IMR-90 (cell line): ENCODE measurements around the gene ANTXR1. TPM values are rescaled to one million over a fixed set of nuclear protein-coding genes. Genes with fewer than 3 reads are reported as not detected.
A peak's percentile ranks its signal among the peaks of the same experiment; 100 is the strongest.

Experiments
- ATAC-seq: fragments of 200-7000 bp; cut with Tn5 transposase; 2 replicates; pipeline ENCODE4 v1.9.1; 2020; ENCODE audit warnings: low read depth, mild to moderate bottlenecking, moderate library complexity
- BruUV-seq: library from RNA; stranded (reverse); fragments of 400-500 nt; replicated peaks from 2 replicates; lab custom pipeline; 2021; lab: Mats Ljungman, UMichigan
- CTCF ChIA-PET: fragments of 300-600 bp; formaldehyde crosslinking; extraction: SDS; loops from one replicate; lab custom pipeline; 2021; ENCODE audit warnings: antibody characterized with exemption; lab: Yijun Ruan, JAX
- POLR2A ChIA-PET: fragments of 300-600 bp; sonication (Branson Sonifier 250); formaldehyde crosslinking; loops from one replicate; lab custom pipeline; 2022; ENCODE audit warnings: antibody characterized with exemption; ENCODE audit not compliant: unreplicated experiment; lab: Charles Lee
- DNase-seq: peaks from one replicate; pipeline ENCODE4 v3.0.0; 2013
- H2AFZ ChIP-seq: replicated peaks from 2 replicates; pipeline ENCODE3; 2013; ENCODE audit warnings: low read length, mild to moderate bottlenecking; ENCODE audit not compliant: poor library complexity
- H2AK5ac ChIP-seq: 2 replicates; pipeline ENCODE4 v1.6.1; 2013; ENCODE audit warnings: low read depth, low read length, inconsistent platforms
- H2AK9ac ChIP-seq: replicated peaks from 2 replicates; pipeline ENCODE3; 2013; ENCODE audit warnings: mild to moderate bottlenecking, low read depth, low read length, moderate library complexity; ENCODE audit not compliant: poor library complexity
- H2BK120ac ChIP-seq: 2 replicates; pipeline ENCODE4 v1.6.1; 2013; ENCODE audit warnings: low read depth, low read length, inconsistent platforms
- H2BK15ac ChIP-seq: 3 replicates; pipeline ENCODE4 v1.6.1; 2013; ENCODE audit warnings: low read depth, low read length, inconsistent platforms
- H2BK20ac ChIP-seq: 2 replicates; pipeline ENCODE4 v1.6.1; 2013; ENCODE audit warnings: low read depth, mild to moderate bottlenecking, inconsistent platforms, low read length, moderate library complexity
- H2BK5ac ChIP-seq: 2 replicates; pipeline ENCODE4 v1.6.1; 2013; ENCODE audit warnings: mild to moderate bottlenecking, low read depth, low read length, inconsistent platforms; ENCODE audit not compliant: poor library complexity, severe bottlenecking
- H3K14ac ChIP-seq: replicated peaks from 2 replicates; pipeline ENCODE4 v1.6.1; 2013; ENCODE audit warnings: low read depth, low read length, inconsistent platforms
- H3K18ac ChIP-seq: 2 replicates; pipeline ENCODE4 v1.6.1; 2013; ENCODE audit warnings: low read depth, low read length, control low read depth
- H3K23ac ChIP-seq: 2 replicates; pipeline ENCODE4 v1.6.1; 2013; ENCODE audit warnings: low read depth, low read length, inconsistent platforms
- H3K27ac ChIP-seq: 2 replicates; pipeline ENCODE4 v1.5.1; 2013; ENCODE audit warnings: mild to moderate bottlenecking, control low read depth, low read length; ENCODE audit not compliant: insufficient read depth
- H3K27me3 ChIP-seq: 2 replicates; pipeline ENCODE4 v1.6.1; 2013; ENCODE audit warnings: low read length; ENCODE audit not compliant: control insufficient read depth, insufficient read depth
- H3K36me3 ChIP-seq: 2 replicates; pipeline ENCODE4 v1.6.1; 2013; ENCODE audit warnings: low read length, mixed read lengths; ENCODE audit not compliant: control insufficient read depth, insufficient read depth
- H3K4ac ChIP-seq: 2 replicates; pipeline ENCODE4 v1.6.1; 2013; ENCODE audit warnings: low read depth, low read length, inconsistent platforms
- H3K4me1 ChIP-seq: 2 replicates; pipeline ENCODE4 v1.6.1; 2013; ENCODE audit warnings: low read length, mixed read lengths; ENCODE audit not compliant: control insufficient read depth, insufficient read depth
- H3K4me2 ChIP-seq: 2 replicates; pipeline ENCODE4 v1.6.1; 2013; ENCODE audit warnings: low read depth, mild to moderate bottlenecking, control low read depth, low read length, moderate library complexity
- H3K4me3 ChIP-seq: 2 replicates; pipeline ENCODE4 v1.5.1; 2013; ENCODE audit warnings: low read depth, mild to moderate bottlenecking, control low read depth, low read length, moderate library complexity; ENCODE audit not compliant: insufficient read depth
- H3K56ac ChIP-seq: 2 replicates; pipeline ENCODE4 v1.6.1; 2013; ENCODE audit warnings: low read length, inconsistent platforms; ENCODE audit not compliant: insufficient read depth; ENCODE audit errors: extremely low read depth
- H3K79me1 ChIP-seq, 2 experiments: 2 replicates each; pipeline ENCODE4 v1.6.1; 2013; ENCODE audit warnings: low read length in 2 of 2, inconsistent platforms in 1 of 2, low read depth in 1 of 2
- H3K9ac ChIP-seq: 2 replicates; pipeline ENCODE4 v1.6.1; 2013; ENCODE audit warnings: low read depth, low read length, control low read depth
- H3K9me1 ChIP-seq: 2 replicates; pipeline ENCODE4 v1.6.1; 2013; ENCODE audit warnings: low read length, inconsistent platforms; ENCODE audit not compliant: insufficient read depth
- H3K9me3 ChIP-seq: 2 replicates; pipeline ENCODE4 v1.6.1; 2013; ENCODE audit warnings: low read length; ENCODE audit not compliant: control insufficient read depth, insufficient read depth
- H4K20me1 ChIP-seq: 2 replicates; pipeline ENCODE4 v1.6.1; 2013; ENCODE audit warnings: low read length, inconsistent platforms; ENCODE audit not compliant: insufficient read depth
- H4K5ac ChIP-seq: 2 replicates; pipeline ENCODE4 v1.6.1; 2013; ENCODE audit warnings: mild to moderate bottlenecking, low read depth, low read length, control low read depth
- H4K8ac ChIP-seq, 2 experiments: 2 replicates each; pipeline ENCODE4 v1.6.1; 2013; ENCODE audit warnings: low read depth in 2 of 2, low read length in 2 of 2, control low read depth in 1 of 2, inconsistent platforms in 1 of 2
- H4K91ac ChIP-seq: 2 replicates; pipeline ENCODE4 v1.6.1; 2013; ENCODE audit warnings: low read depth, low read length, inconsistent platforms; ENCODE audit not compliant: insufficient read depth
- BHLHE40 ChIP-seq: fragments of 150-350 bp; IDR thresholded peaks from 2 replicates; pipeline ENCODE4 v1.6.1; 2016; ENCODE audit warnings: mild to moderate bottlenecking, low read depth, low read length
- CEBPB ChIP-seq: IDR thresholded peaks from 2 replicates; pipeline ENCODE4 v1.6.1; 2012; ENCODE audit warnings: low read depth, low read length, improper control_type of control experiment
- CHD1 ChIP-seq: IDR thresholded peaks from 2 replicates; pipeline ENCODE4 v1.6.1; 2012; ENCODE audit warnings: low read depth, low read length, improper control_type of control experiment
- CTCF ChIP-seq: conservative IDR thresholded peaks from 2 replicates; pipeline ENCODE4 v1.5.1; 2012; ENCODE audit warnings: mild to moderate bottlenecking, low read depth, low read length, improper control_type of control experiment
- ELK1 ChIP-seq: fragments of 150-350 bp; IDR thresholded peaks from 2 replicates; pipeline ENCODE4 v1.6.1; 2016; ENCODE audit warnings: low read depth, mild to moderate bottlenecking, low read length, moderate library complexity, borderline replicate concordance
- MAFK ChIP-seq: IDR thresholded peaks from 2 replicates; pipeline ENCODE4 v1.6.1; 2012; ENCODE audit warnings: low read depth, low read length, improper control_type of control experiment
- MAZ ChIP-seq: IDR thresholded peaks from 2 replicates; pipeline ENCODE4 v1.6.1; 2012; ENCODE audit warnings: low read depth, mild to moderate bottlenecking, low read length, improper control_type of control experiment, moderate library complexity, borderline replicate concordance
- NFE2L2 ChIP-seq: fragments of 150-350 bp; IDR thresholded peaks from 2 replicates; pipeline ENCODE4 v1.6.1; 2016; ENCODE audit warnings: low read depth, mild to moderate bottlenecking, low read length
- POLR2A ChIP-seq: IDR thresholded peaks from 2 replicates; pipeline ENCODE4 v1.6.1; 2012; ENCODE audit warnings: mild to moderate bottlenecking, low read depth, low read length
- RAD21 ChIP-seq: IDR thresholded peaks from 2 replicates; pipeline ENCODE4 v1.6.1; 2012; ENCODE audit warnings: low read length, improper control_type of control experiment
- RFX5 ChIP-seq: IDR thresholded peaks from 2 replicates; pipeline ENCODE4 v1.8.0; 2012; ENCODE audit warnings: low read depth, mild to moderate bottlenecking, low read length, moderate library complexity
- SMC3 ChIP-seq: fragments of 150-350 bp; IDR thresholded peaks from 2 replicates; pipeline ENCODE4 v1.6.1; 2016; ENCODE audit warnings: low read depth, mild to moderate bottlenecking, antibody characterized with exemption, low read length, moderate library complexity
- USF2 ChIP-seq: fragments of 150-350 bp; IDR thresholded peaks from 2 replicates; pipeline ENCODE4 v1.6.1; 2017; ENCODE audit warnings: mild to moderate bottlenecking, antibody characterized with exemption, low read length, low read depth
- dilution Hi-C: fragments of 300-500 bp; cut with HindIII; formaldehyde crosslinking; loops from one replicate; pipeline ENCODE4 v1.14.3; 2018; ENCODE audit warnings: low sequenced_read_pairs; ENCODE audit not compliant: unreplicated experiment
- in situ Hi-C: fragments of 300-500 bp; cut with MboI; formaldehyde crosslinking; loops from 3 replicates; pipeline ENCODE4 v1.14.3; 2019; ENCODE audit warnings: low sequenced_read_pairs, inconsistent platforms, mixed read lengths
- intact Hi-C: fragments of 100-400 bp; cut with micrococcal nuclease; formaldehyde crosslinking; loops from 2 replicates; pipeline ENCODE4 v1.10.0; 2022
- polyA plus RNA-seq, 3 experiments: library from polyadenylated mRNA; depleted of rRNA; stranded (reverse); fragments of >200 nt; gene quantifications; 2 replicates each; pipeline ENCODE4 v1.2.3, GENCODE V29; 2012; ENCODE audit warnings: low replicate concordance in 1 of 3
- total RNA-seq: library from RNA; depleted of rRNA; stranded (reverse); fragments of >200 nt; gene quantifications from 2 replicates; pipeline ENCODE4 v1.2.3, GENCODE V29; 2012

ANTXR1 gene
- total and polyA plus RNA-seq, 2 of the 4 experiments (the other 2 are of a cell fraction), result 27.2 to 36.9 TPM

DNA sequence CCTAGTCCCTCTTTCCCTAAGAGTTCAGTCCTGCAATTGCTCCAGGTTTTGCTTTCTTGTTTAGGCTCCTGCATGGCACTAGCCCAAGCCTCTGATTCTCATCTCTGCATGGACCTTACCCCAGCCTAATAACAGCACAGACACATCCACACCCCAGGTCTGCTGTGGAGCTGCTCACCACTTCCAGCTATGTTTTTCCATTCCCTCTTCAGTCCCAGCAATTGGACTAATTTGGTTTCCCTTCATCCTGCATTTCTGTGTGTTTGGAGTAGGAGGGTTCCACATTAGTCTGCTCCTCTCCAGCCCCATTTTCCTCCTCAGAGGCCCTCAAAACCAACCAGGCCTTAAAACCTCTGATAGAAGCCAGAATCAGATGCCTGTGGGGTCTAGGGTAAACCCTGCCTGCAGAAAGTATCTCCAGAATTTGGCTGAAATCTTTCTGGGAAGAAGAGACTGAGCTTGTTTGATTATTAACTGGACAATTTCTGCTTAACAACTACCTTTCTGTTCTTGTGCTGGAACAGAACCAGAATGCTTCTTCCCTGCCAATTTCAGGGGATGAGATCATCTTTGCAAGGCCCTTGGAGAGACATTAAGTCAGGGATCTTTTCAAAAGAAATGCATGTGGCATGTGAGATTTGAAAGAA is 278.1 kb downstream of the ANTXR1 start:
- H2AFZ ChIP-seq, result peak overlapping the region; percentile 71
- H2BK15ac ChIP-seq, result 0 out of 3 replicates have a peak overlapping the region, but pooled peaks have one; percentile 45
- no TSS peak for BruUV-seq
- peak overlapping the region; percentile 79 for H2BK120ac ChIP-seq
- no peak for TF ChIP-seq SMC3
- TF ChIP-seq ELK1, result no peak
- no peak for TF ChIP-seq USF2
- TF ChIP-seq CEBPB, result no peak
- no peak for TF ChIP-seq POLR2A
- TF ChIP-seq MAFK, result no peak
- no peak for TF ChIP-seq RAD21
- TF ChIP-seq NFE2L2, result no peak
- no peak for TF ChIP-seq BHLHE40
- TF ChIP-seq MAZ, result no peak
- no peak for TF ChIP-seq RFX5
- TF ChIP-seq CHD1, result no peak
- TF ChIP-seq CTCF, result no peak
- H3K4me2 ChIP-seq, result no peak overlapping the region
- POLR2A ChIA-PET, result no interaction called here
- H3K9ac ChIP-seq, result no peak overlapping the region
- in situ Hi-C loops, result no loop called here
- peak overlapping the region; percentile 53; the same call in 1 of the 2 replicates for H3K27ac ChIP-seq
- CTCF ChIA-PET, result no interaction called here
- ATAC-seq (peak; percentile 78), DNase-seq (peak; percentile 86)
- H3K18ac ChIP-seq, result peak overlapping the region; percentile 62; the same call in 1 of the 2 replicates
- H2AK9ac ChIP-seq, result no peak overlapping the region
- no peaks in the 10 kb centered on the region for H3K9me3 ChIP-seq
- H3K27me3 ChIP-seq, result no peaks in the 10 kb centered on the region
- H3K4ac ChIP-seq, result peak overlapping the region; percentile 46; the same call in 1 of the 2 replicates
- peaks cover 10% of the 10 kb centered on the region for H3K4me1 ChIP-seq
- peak overlapping the region; percentile 79 for H2BK20ac ChIP-seq
- H3K56ac ChIP-seq, result no peak overlapping the region
- no peaks in the 10 kb centered on the region for H3K36me3 ChIP-seq
- H3K79me1 ChIP-seq, result no peaks in the 10 kb centered on the region; a peak in 1 of 4 replicates
- intact Hi-C loops, result no loop called here
- H2AK5ac ChIP-seq, result no peak overlapping the region
- H4K5ac ChIP-seq, result peak overlapping the region; percentile 45
- H4K91ac ChIP-seq, result peak overlapping the region; percentile 58; the same call in 1 of the 2 replicates
- H3K9me1 ChIP-seq, result peaks cover 11% of the 10 kb centered on the region
- no peaks in the 10 kb centered on the region for H4K20me1 ChIP-seq
- H2BK5ac ChIP-seq, result peak overlapping the region; percentile 55
- no peak overlapping the region for H3K4me3 ChIP-seq
- peak overlapping the region; percentile 71 for H3K14ac ChIP-seq
- dilution Hi-C loops, result no loop called here
- peak overlapping the region; percentile 64; the same call in 1 of the 2 replicates for H3K23ac ChIP-seq
- H4K8ac ChIP-seq, result peak overlapping the region in 1 of 2 experiments; percentile 79; a peak in 2 of 4 replicates
